AG09319 (cell line): ENCODE measurements around the gene NUP37.
A peak's percentile ranks its signal among the peaks of the same experiment; 100 is the strongest.
"Not testable (repeated sequence)": the region's sequence is repeated elsewhere in the genome, so short reads cannot be mapped to it uniquely, and the experiment has no call there.

Experiments used
- DNase-seq: peaks from one replicate; pipeline ENCODE4 v3.0.0-alpha.2; 2010; ENCODE audit warnings: low read depth; ENCODE audit errors: extremely low read depth
- TF ChIP-seq, protein P1 (sequence below): IDR thresholded peaks from 2 replicates; pipeline ENCODE4 v1.5.1; 2011; ENCODE audit warnings: low read depth, mild to moderate bottlenecking, inconsistent platforms, low read length, moderate library complexity

NUP37 gene, protein sequence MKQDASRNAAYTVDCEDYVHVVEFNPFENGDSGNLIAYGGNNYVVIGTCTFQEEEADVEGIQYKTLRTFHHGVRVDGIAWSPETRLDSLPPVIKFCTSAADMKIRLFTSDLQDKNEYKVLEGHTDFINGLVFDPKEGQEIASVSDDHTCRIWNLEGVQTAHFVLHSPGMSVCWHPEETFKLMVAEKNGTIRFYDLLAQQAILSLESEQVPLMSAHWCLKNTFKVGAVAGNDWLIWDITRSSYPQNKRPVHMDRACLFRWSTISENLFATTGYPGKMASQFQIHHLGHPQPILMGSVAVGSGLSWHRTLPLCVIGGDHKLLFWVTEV

GRCh38 chr12:102119674-102120563, at the start of gene NUP37, which contains the start of gene PARPBP:
TSS of gene NUP37 (minus strand) at chr12:102120114. CDS start at chr12:102118518, 1,596 bp downstream.
TSS of gene PARPBP (plus strand) at chr12:102120183. CDS start at chr12:102123889, 3,706 bp downstream.
- peak; percentile 49 for DNase-seq
- TF ChIP-seq, protein P1, sequence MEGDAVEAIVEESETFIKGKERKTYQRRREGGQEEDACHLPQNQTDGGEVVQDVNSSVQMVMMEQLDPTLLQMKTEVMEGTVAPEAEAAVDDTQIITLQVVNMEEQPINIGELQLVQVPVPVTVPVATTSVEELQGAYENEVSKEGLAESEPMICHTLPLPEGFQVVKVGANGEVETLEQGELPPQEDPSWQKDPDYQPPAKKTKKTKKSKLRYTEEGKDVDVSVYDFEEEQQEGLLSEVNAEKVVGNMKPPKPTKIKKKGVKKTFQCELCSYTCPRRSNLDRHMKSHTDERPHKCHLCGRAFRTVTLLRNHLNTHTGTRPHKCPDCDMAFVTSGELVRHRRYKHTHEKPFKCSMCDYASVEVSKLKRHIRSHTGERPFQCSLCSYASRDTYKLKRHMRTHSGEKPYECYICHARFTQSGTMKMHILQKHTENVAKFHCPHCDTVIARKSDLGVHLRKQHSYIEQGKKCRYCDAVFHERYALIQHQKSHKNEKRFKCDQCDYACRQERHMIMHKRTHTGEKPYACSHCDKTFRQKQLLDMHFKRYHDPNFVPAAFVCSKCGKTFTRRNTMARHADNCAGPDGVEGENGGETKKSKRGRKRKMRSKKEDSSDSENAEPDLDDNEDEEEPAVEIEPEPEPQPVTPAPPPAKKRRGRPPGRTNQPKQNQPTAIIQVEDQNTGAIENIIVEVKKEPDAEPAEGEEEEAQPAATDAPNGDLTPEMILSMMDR = peak; percentile 22

DNA sequence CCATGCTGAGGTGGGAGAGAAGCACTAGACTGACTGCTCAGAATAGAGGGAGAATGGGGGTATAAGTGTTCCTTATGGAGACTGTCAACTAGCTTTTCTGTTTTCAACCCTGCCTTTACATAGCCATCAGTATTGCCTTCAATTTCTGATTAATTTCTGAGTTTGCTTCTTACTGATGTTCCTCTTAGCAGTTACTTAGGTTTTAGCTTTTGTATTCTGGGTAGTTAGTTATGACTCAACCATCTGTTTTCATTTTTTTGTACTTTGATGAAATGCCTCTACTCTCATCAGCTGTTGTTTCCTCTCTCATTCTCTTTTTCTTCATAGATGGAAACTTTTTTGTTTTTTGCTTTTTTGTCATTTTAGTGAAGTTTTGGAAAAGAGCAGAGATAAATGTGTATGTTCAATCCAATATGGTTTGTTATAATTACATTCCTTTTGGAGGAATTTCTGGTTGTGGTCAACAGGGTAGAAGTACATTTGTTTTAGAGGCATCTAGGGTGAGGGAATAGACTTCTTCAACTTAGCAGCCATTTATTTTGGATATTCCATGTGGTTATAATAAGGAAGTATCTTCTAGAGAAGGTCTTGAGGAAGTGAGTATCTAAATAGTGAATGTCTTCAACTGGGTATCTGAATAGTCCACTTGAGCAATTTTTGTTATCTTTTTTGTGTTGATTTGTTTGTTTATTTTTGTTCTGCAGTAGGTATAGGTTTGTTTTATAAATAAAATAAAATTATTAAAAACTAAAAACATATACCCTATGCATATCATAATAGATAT, 48.1 kb upstream of the NUP37 start:
- DNase-seq = no peak
- TF ChIP-seq, protein P1 = no peak

DNA sequence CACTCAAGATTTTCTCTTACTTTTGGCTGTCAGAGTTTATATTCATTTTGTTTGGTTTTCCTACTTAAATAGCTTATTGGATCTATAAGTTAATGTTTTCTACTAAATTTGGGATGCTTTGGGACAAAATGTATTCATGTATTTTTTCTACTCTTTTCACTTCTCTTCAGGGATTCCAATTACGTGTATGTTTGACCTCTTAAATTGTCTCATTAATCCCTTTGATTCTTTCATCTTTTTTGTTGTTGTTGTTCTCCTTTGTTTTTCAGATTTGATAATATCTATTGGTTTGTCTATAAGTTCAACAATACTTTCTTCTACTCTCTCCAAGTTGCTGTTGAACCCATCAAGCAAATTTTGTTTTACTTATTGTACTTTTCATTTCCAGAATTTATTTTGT, 43.5 kb upstream of the NUP37 start:
- DNase-seq = no peak
- TF ChIP-seq, protein P1 = no peak

DNA sequence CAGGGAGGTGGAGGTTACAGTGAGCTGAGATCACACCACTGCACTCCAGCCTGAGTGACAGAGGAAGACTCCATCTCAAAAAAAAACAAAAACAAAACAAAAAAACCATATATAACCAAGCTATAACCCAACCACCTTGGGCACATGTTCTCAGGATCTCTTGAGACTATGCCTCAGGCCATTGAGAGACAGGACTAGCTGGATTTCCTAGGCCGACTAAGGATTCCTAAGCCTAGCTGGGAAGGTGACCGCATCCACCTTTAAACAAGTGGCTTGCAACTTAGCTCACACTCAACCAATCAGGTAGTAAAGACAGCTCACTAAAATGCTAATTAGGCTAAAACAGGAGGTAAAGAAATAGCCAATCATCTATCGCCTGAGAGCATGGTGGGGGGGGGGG, 35.3 kb upstream of the NUP37 start:
- not testable (repeated sequence) for DNase-seq

- DNase-seq = not testable (repeated sequence)
These were observed 27.2 kb upstream of the NUP37 start for GRCh38 chr12:102147062-102147587.

DNA sequence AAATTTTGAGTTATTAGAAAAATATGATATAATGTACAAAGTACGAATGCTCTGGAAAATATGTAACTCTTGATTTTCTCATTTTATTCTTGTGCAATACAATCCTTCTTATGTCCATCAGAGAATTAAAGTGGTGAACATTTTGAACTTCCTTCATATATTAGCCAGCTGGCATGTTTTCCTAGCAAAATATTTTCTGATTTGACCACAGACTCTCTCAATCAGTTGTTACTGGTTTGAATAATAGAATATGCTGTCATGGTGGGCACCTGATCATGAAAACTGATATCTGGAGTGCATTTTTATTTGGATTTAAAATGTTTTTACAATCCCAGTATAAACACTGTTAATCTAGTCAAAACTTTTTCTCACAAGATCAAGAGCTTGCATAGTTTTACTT, 24.3 kb upstream of the NUP37 start:
- DNase-seq = peak; percentile 48
- TF ChIP-seq, protein P1 = no peak

- not testable (repeated sequence) for DNase-seq
These were observed 23.0 kb upstream of the NUP37 start for GRCh38 chr12:102142866-102143373.

DNA sequence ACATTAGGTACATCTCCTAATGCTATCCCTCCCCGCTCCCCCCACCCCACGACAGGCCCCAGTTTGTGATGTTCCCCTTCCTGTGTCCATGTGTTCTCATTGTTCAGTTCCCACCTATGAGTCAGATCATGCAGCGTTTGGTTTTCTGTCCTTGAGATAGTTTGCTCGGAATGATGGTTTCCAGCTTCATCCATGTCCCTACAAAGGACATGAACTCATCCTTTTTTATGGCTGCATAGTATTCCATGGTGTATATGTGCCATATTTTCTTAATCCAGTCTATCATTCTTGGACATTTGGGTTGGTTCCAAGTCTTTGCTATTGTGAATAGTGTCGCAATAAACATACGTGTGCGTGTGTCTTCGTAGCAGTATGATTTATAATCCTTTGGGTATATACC, 17.7 kb upstream of the NUP37 start:
- not testable (repeated sequence) for DNase-seq

GRCh38 chr12:102131442-102131841, 11.5 kb upstream of the NUP37 start:
- DNase-seq = not testable (repeated sequence)

- DNase-seq = not testable (repeated sequence)
These were observed 10.8 kb upstream of the NUP37 start for GRCh38 chr12:102130720-102131119.

GRCh38 chr12:102121328-102121727, 1.4 kb upstream of the NUP37 start:
- not testable (repeated sequence) for DNase-seq
